Esophagus squamous epithelium (tissue), 4 donors: Measurements from ENCODE around the gene METTL21C.

ENCODE experiments used
- CTCF ChIP-seq, 6 experiments: fragments of 450-650 bp in 4 of 6; fragments of 200-600 bp in 2 of 6; sonication (generic) in 2 of 6; IDR thresholded peaks; one replicate each; pipeline ENCODE4 v1.5.1; 2016 to 2019; ENCODE audit warnings: antibody characterized with exemption in 6 of 6, mild to moderate bottlenecking in 4 of 6, moderate library complexity in 4 of 6
- POLR2A ChIP-seq, 4 donors: fragments of 450-650 bp; IDR thresholded peaks; one replicate each; pipeline ENCODE4 v1.6.1; 2017; ENCODE audit warnings: antibody characterized with exemption in 4 of 4, mild to moderate bottlenecking in 4 of 4, moderate library complexity in 3 of 4

- no peak for TF ChIP-seq POLR2A (IDR thresholded peaks at IDR 0.05)
- TF ChIP-seq CTCF (IDR thresholded peaks at IDR 0.05), result no peak
Observed at GRCh38 chr13:102710261-102710679, 15.4 kb upstream of the METTL21C start.
